A549 (cell line): ENCODE results near the gene GNPDA1. TPM values are rescaled to one million over a fixed set of nuclear protein-coding genes. Genes with fewer than 3 reads are reported as not detected.

Experiments
- ATAC-seq, 2 experiments: fragments of 200-7000 bp in 1 of 2; fragments of >200 bp in 1 of 2; cut with Nextera tagmentation in 1 of 2; cut with Tn5 transposase in 1 of 2; 3 replicates each; pipeline versions ENCODE4 v1.8.0 to v1.9.1; 2018 to 2020; ENCODE audit warnings: mild to moderate bottlenecking in 1 of 2, moderate library complexity in 1 of 2
- CTCF ChIA-PET: fragments of 300-600 bp; sonication (Branson Sonifier 250); formaldehyde crosslinking; extraction: SDS; loops from one replicate; lab custom pipeline; 2021; ENCODE audit warnings: antibody characterized with exemption, inconsistent platforms; lab: Yijun Ruan, JAX
- POLR2A ChIA-PET: fragments of 350-600 bp; formaldehyde crosslinking; extraction: SDS; loops from one replicate; lab custom pipeline; 2021; ENCODE audit warnings: antibody characterized with exemption, inconsistent platforms; lab: Yijun Ruan, JAX
- DNase-seq, 2 experiments: peaks; one replicate each; pipeline versions ENCODE4 v3.0.0 to v3.0.0-alpha.2; 2011 to 2016; ENCODE audit warnings: low read depth in 1 of 2, low spot score in 1 of 2
- FAIRE-seq: peaks from 2 replicates; lab custom pipeline; 2011; peaks lifted over from hg19 to GRCh38; lab: Jason Lieb, UNC
- H3K27ac ChIP-seq, 2 experiments: fragments of >200 bp; sonication (Bioruptor Twin); formaldehyde crosslinking; 3 replicates each; pipeline ENCODE4 v1.5.1; 2016 to 2017
- H3K4me1 ChIP-seq: fragments of >200 bp; sonication (Bioruptor Twin); formaldehyde crosslinking; 3 replicates; pipeline ENCODE4 v1.6.1; 2016
- H3K4me2 ChIP-seq: fragments of >200 bp; sonication (Bioruptor Twin); formaldehyde crosslinking; 3 replicates; pipeline ENCODE4 v1.6.1; 2016
- H3K4me3 ChIP-seq: fragments of >200 bp; sonication (Bioruptor Twin); formaldehyde crosslinking; 3 replicates; pipeline ENCODE4 v1.5.1; 2016
- H3K9me3 ChIP-seq: fragments of >200 bp; sonication (Bioruptor Twin); formaldehyde crosslinking; 3 replicates; pipeline ENCODE4 v1.6.1; 2016
- ATOH8 ChIP-seq: fragments of 250-450 bp; sonication (Bioruptor Pico); IDR thresholded peaks from 2 replicates; pipeline ENCODE4 v1.5.0; 2020; ENCODE audit warnings: low read depth, mild to moderate bottlenecking, moderate library complexity
- CBX8 ChIP-seq: fragments of 200-600 bp; sonication (generic); IDR thresholded peaks from 2 replicates; pipeline ENCODE4 v1.6.1; 2016
- EHF ChIP-seq: fragments of 250-450 bp; sonication (Bioruptor Pico); IDR thresholded peaks from 2 replicates; pipeline ENCODE4 v1.5.0; 2020; ENCODE audit warnings: mild to moderate bottlenecking
- EP300 ChIP-seq, 2 experiments: fragments of >200 bp; sonication (Bioruptor Twin); formaldehyde crosslinking; IDR thresholded peaks; 2 replicates in 1 of 2; 3 replicates in 1 of 2; pipeline ENCODE4 v1.6.1; 2016 to 2017
- FOSB ChIP-seq: fragments of 250-450 bp; sonication (Bioruptor Pico); IDR thresholded peaks from 2 replicates; pipeline ENCODE4 v1.5.0; 2020; ENCODE audit warnings: mild to moderate bottlenecking, moderate library complexity
- FOSL2 ChIP-seq, 2 experiments: fragments of 450-650 bp in 1 of 2; fragments of >200 bp in 1 of 2; sonication (Bioruptor Twin) in 1 of 2; formaldehyde crosslinking; IDR thresholded peaks; 2 replicates each; pipeline versions ENCODE4 v1.5.0 to v1.6.1; 2016 to 2020; ENCODE audit warnings: mild to moderate bottlenecking in 1 of 2, moderate library complexity in 1 of 2
- FOXS1 ChIP-seq: fragments of 250-450 bp; sonication (Bioruptor Pico); IDR thresholded peaks from 2 replicates; pipeline ENCODE4 v1.5.0; 2020; ENCODE audit warnings: mild to moderate bottlenecking, moderate library complexity
- JUN ChIP-seq, 2 experiments: fragments of >200 bp; sonication (Bioruptor Twin); formaldehyde crosslinking; IDR thresholded peaks; 2 replicates in 1 of 2; 3 replicates in 1 of 2; pipeline ENCODE4 v1.6.1; 2016 to 2017
- KDM1A ChIP-seq: fragments of 200-600 bp; sonication (generic); IDR thresholded peaks from 2 replicates; pipeline ENCODE4 v1.6.1; 2016; ENCODE audit warnings: low read depth, mild to moderate bottlenecking
- MAFK ChIP-seq: fragments of 450-650 bp; IDR thresholded peaks from 2 replicates; pipeline ENCODE4 v1.6.1; 2014; ENCODE audit not compliant: partially characterized antibody
- MYC ChIP-seq: IDR thresholded peaks from 2 replicates; pipeline ENCODE4 v1.6.1; 2012; ENCODE audit warnings: mild to moderate bottlenecking, inconsistent platforms, low read length, improper control_type of control experiment, borderline replicate concordance
- NR3C1 ChIP-seq: fragments of >200 bp; sonication (Bioruptor Twin); formaldehyde crosslinking; IDR thresholded peaks from 3 replicates; pipeline ENCODE4 v1.6.1; 2017
- PBX3 ChIP-seq: IDR thresholded peaks from 2 replicates; pipeline ENCODE4 v1.6.1; 2012
- POLR2AphosphoS2 ChIP-seq: conservative IDR thresholded peaks from 2 replicates; pipeline ENCODE4 v1.6.1; 2012; ENCODE audit warnings: low read length, improper control_type of control experiment, inconsistent platforms
- RAD21 ChIP-seq, 2 experiments: fragments of >200 bp in 1 of 2; sonication (Bioruptor Twin) in 1 of 2; formaldehyde crosslinking in 1 of 2; IDR thresholded peaks in 1 of 2; conservative IDR thresholded peaks in 1 of 2; 2 replicates in 1 of 2; 3 replicates in 1 of 2; pipeline ENCODE4 v1.6.1; 2012 to 2018; ENCODE audit warnings: inconsistent platforms in 1 of 2
- REST ChIP-seq: fragments of 200-600 bp; sonication (generic); IDR thresholded peaks from 2 replicates; pipeline ENCODE4 v1.6.1; 2016; ENCODE audit warnings: antibody characterized with exemption, mild to moderate bottlenecking, moderate library complexity
- RFX5 ChIP-seq: fragments of 450-650 bp; IDR thresholded peaks from 2 replicates; pipeline ENCODE4 v1.7.1; 2014; ENCODE audit warnings: antibody characterized with exemption, mild to moderate bottlenecking, moderate library complexity
- ZFP36 ChIP-seq: fragments of 450-650 bp; IDR thresholded peaks from 2 replicates; pipeline ENCODE4 v1.6.1; 2014; ENCODE audit warnings: borderline replicate concordance; ENCODE audit not compliant: partially characterized antibody
- WGBS: methylation state at CpG from one replicate; pipeline ENCODE4 v1.1.6; 2017; ENCODE audit errors: missing lambda C conversion rate; 5-methylcytosine and 5-hydroxymethylcytosine counted together
- polyA plus RNA-seq, 4 experiments: library from polyadenylated mRNA; depleted of rRNA in 3 of 4; stranded (reverse); fragments of >200 nt; fragmentation: RNase III in 1 of 4; extraction: RNeasy Plus Mini Kit Qiagen cat#74134 plus additional on column Dnase treatment in 1 of 4; gene quantifications; 2 replicates in 3 of 4; 3 replicates in 1 of 4; pipeline ENCODE4 v1.2.3, GENCODE V29; 2011 to 2017

GNPDA1 gene
- polyA plus RNA-seq, 2 of the 4 experiments (the other 2 are of a cell fraction): 17.1 to 53.2 TPM

GRCh38 chr5:142057697-142058056, 44.9 kb upstream of the GNPDA1 start:
- H3K4me2 ChIP-seq: no peak overlapping the region
- no peak for ATAC-seq
- H3K27ac ChIP-seq: peak overlapping the region in 1 of 2 experiments; percentile 18; a peak in 1 of 6 replicates
- no peak for FAIRE-seq
- CTCF ChIA-PET: interaction anchor here (1.2 kb wide), 3 partner anchors 12 to 85 kb away, joined by 3 to 5 read pairs (median 3); no protein-coding TSS in a partner anchor
- peaks cover 31% of the 10 kb centered on the region for H3K4me1 ChIP-seq
- TF ChIP-seq RFX5: no peak
- no peak for TF ChIP-seq FOSL2 (IDR thresholded peaks at IDR 0.05)
- no peak for TF ChIP-seq FOSL2 (CRISPR knock-in tag; IDR thresholded peaks at IDR 0.05)
- no peak for TF ChIP-seq CBX8
- TF ChIP-seq MAFK: peak; percentile 57
- POLR2A ChIA-PET: no interaction called here
- no peak for DNase-seq
- H3K4me3 ChIP-seq: no peak overlapping the region
- H3K9me3 ChIP-seq: no peaks in the 10 kb centered on the region

- FAIRE-seq: no peak
- no peak for DNase-seq
- Histone ChIP-seq H3K9me3 (no peaks in the 10 kb centered on the region), H3K4me3 (no peak overlapping the region), H3K4me1 (peaks cover 31% of the 10 kb centered on the region), H3K27ac (no peak overlapping the region), H3K4me2 (no peak overlapping the region)
- TF ChIP-seq MAFK (peak; percentile 2), JUN (IDR thresholded peaks at IDR 0.05) (no peak)
- ChIA-PET POLR2A (no interaction called here), CTCF (interaction anchor here (0.6 to 1.2 kb wide), 5 partner anchors 12 to 86 kb away, joined by 3 to 5 read pairs (median 3); no protein-coding TSS in a partner anchor)
- no peak for ATAC-seq
- 70% methylated on average over 5 of the region's 5 CpGs for WGBS
Observed at GRCh38 chr5:142056816-142057696, 44.2 kb upstream of the GNPDA1 start.

- CTCF ChIA-PET: no interaction called here
Observed at GRCh38 chr5:142055301-142055700, 42.5 kb upstream of the GNPDA1 start.

More at GRCh38 chr5:142055301-142055700, 42.5 kb upstream of the GNPDA1 start:
- H3K4me1 ChIP-seq: peaks cover 31% of the 10 kb centered on the region
- no peak for TF ChIP-seq RAD21 (conservative IDR thresholded peaks at IDR 0.05 in 1 of 2, IDR thresholded peaks at IDR 0.05 in 1 of 2)
- no peak for TF ChIP-seq EP300 (IDR thresholded peaks at IDR 0.05)
- no peak for TF ChIP-seq REST
- no peak for TF ChIP-seq ATOH8 (CRISPR knock-in tag)
- no peak for TF ChIP-seq FOXS1 (CRISPR knock-in tag)
- no peak for TF ChIP-seq MYC
- no peak for TF ChIP-seq EHF (CRISPR knock-in tag)
- no peak for TF ChIP-seq ZFP36
- TF ChIP-seq POLR2AphosphoS2: no peak
- TF ChIP-seq PBX3: no peak
- no peak for TF ChIP-seq KDM1A
- no peak for TF ChIP-seq NR3C1
- TF ChIP-seq FOSB (CRISPR knock-in tag): no peak
- ATAC-seq: no peak
- no peak for FAIRE-seq
- H3K4me3 ChIP-seq: no peak overlapping the region
- H3K27ac ChIP-seq: no peak overlapping the region
- no peaks in the 10 kb centered on the region for H3K9me3 ChIP-seq
- DNase-seq: no peak
- 95% methylated on average over 1 of the region's 1 CpG for WGBS
- POLR2A ChIA-PET: no interaction called here
- H3K4me2 ChIP-seq: no peak overlapping the region
